Naive thymus-derived CD4-positive, alpha-beta T cell (primary cell): ENCODE measurements around the gene SLC12A2. TPM values are rescaled to one million over a fixed set of nuclear protein-coding genes. Genes with fewer than 3 reads are reported as not detected.

Experiments
- ATAC-seq: fragments of 150-1000 bp; cut with Tn5 transposase; 2 replicates; pipeline ENCODE4 v1.10.0; 2021; ENCODE audit warnings: mild to moderate bottlenecking, moderate library complexity
- CTCF ChIA-PET: fragments of 350-600 bp; sonication (Branson Sonifier 250); formaldehyde crosslinking; loops from one replicate; lab custom pipeline; 2021; ENCODE audit warnings: antibody characterized with exemption; lab: Charles Lee
- POLR2A ChIA-PET: fragments of 350-600 bp; sonication (Branson Sonifier 250); formaldehyde crosslinking; loops from one replicate; lab custom pipeline; 2021; ENCODE audit warnings: antibody characterized with exemption, inconsistent platforms; lab: Charles Lee
- DNase-seq, 9 donors: peaks; one replicate each; pipeline versions ENCODE4 v3.0.0 to v3.0.0-alpha.2; 2020 to 2022; ENCODE audit warnings: mixed read lengths in 1 of 9
- H3K27ac ChIP-seq: one replicate; pipeline ENCODE4 v1.7.0; 2013; ENCODE audit warnings: mild to moderate bottlenecking, low read depth, low read length, moderate library complexity
- H3K27me3 ChIP-seq, 2 donors: one replicate each; pipeline ENCODE4 v1.7.0; 2013; ENCODE audit warnings: low read length in 2 of 2, mild to moderate bottlenecking in 2 of 2, moderate library complexity in 2 of 2; ENCODE audit not compliant: control insufficient read depth in 2 of 2, insufficient read depth in 2 of 2
- H3K36me3 ChIP-seq, 3 experiments: 1 replicate in 2 of 3; 2 replicates in 1 of 3; pipeline ENCODE4 v1.7.0; 2013; ENCODE audit warnings: low read length in 3 of 3, mild to moderate bottlenecking in 3 of 3, moderate library complexity in 1 of 3; ENCODE audit not compliant: insufficient read depth in 3 of 3, control insufficient read depth in 2 of 3
- H3K4me1 ChIP-seq, 2 donors: one replicate each; pipeline ENCODE4 v1.7.0; 2013; ENCODE audit warnings: low read length in 2 of 2, mild to moderate bottlenecking in 2 of 2, moderate library complexity in 1 of 2; ENCODE audit not compliant: control insufficient read depth in 2 of 2, insufficient read depth in 2 of 2
- H3K4me3 ChIP-seq: 2 replicates; pipeline ENCODE4 v1.7.0; 2013; ENCODE audit warnings: mild to moderate bottlenecking, low read length
- H3K9me3 ChIP-seq, 3 experiments: 1 replicate in 2 of 3; 2 replicates in 1 of 3; pipeline ENCODE4 v1.7.0; 2013; ENCODE audit warnings: low read length in 3 of 3; ENCODE audit not compliant: control insufficient read depth in 2 of 3
- H3K27ac Mint-ChIP-seq, 9 donors: one replicate each; pipeline ENCODE4 v1.8.0; 2020 to 2022; ENCODE audit warnings: mixed read lengths in 9 of 9, mild to moderate bottlenecking in 8 of 9, moderate library complexity in 5 of 9, inconsistent platforms in 2 of 9
- H3K27me3 Mint-ChIP-seq, 5 donors: one replicate each; pipeline ENCODE4 v1.8.0; 2021 to 2022; ENCODE audit warnings: mixed read lengths in 5 of 5, mild to moderate bottlenecking in 1 of 5
- H3K36me3 Mint-ChIP-seq, 5 donors: one replicate each; pipeline ENCODE4 v1.8.0; 2020 to 2022; ENCODE audit warnings: mixed read lengths in 5 of 5, mild to moderate bottlenecking in 3 of 5, inconsistent platforms in 1 of 5
- H3K4me1 Mint-ChIP-seq, 7 donors: one replicate each; pipeline ENCODE4 v1.8.0; 2020 to 2022; ENCODE audit warnings: mixed read lengths in 7 of 7, mild to moderate bottlenecking in 3 of 7, inconsistent platforms in 1 of 7
- H3K4me3 Mint-ChIP-seq, 10 donors: one replicate each; pipeline ENCODE4 v1.8.0; 2020 to 2022; ENCODE audit warnings: mild to moderate bottlenecking in 10 of 10, mixed read lengths in 10 of 10, moderate library complexity in 6 of 10, inconsistent platforms in 2 of 10
- H3K9me3 Mint-ChIP-seq, 11 donors: one replicate each; pipeline ENCODE4 v1.8.0; 2020 to 2022; ENCODE audit warnings: mixed read lengths in 11 of 11, mild to moderate bottlenecking in 4 of 11, inconsistent platforms in 1 of 11, moderate library complexity in 1 of 11
- intact Hi-C, 2 donors: fragments of 100-400 bp; cut with micrococcal nuclease; formaldehyde crosslinking; loops; one replicate each; pipeline ENCODE4 v1.15.1; 2023
- polyA plus RNA-seq, 2 donors: library from polyadenylated mRNA; unstranded; fragments of 300-500 nt; fragmentation: Illumina TruSeq; gene quantifications; one replicate each; pipeline ENCODE4 v1.2.3, GENCODE V29; 2021
- total RNA-seq, 6 experiments: library from RNA in 5 of 6; stranded (reverse) in 5 of 6; gene quantifications; 1 replicate in 5 of 6; 2 replicates in 1 of 6; pipeline ENCODE4 v1.2.3 and lab custom pipeline; 2021 to 2026

Gene SLC12A2
- total and polyA plus RNA-seq, 7 experiments from 2014 or later = 4.8 to 17.3 (median 10.7) TPM

DNA sequence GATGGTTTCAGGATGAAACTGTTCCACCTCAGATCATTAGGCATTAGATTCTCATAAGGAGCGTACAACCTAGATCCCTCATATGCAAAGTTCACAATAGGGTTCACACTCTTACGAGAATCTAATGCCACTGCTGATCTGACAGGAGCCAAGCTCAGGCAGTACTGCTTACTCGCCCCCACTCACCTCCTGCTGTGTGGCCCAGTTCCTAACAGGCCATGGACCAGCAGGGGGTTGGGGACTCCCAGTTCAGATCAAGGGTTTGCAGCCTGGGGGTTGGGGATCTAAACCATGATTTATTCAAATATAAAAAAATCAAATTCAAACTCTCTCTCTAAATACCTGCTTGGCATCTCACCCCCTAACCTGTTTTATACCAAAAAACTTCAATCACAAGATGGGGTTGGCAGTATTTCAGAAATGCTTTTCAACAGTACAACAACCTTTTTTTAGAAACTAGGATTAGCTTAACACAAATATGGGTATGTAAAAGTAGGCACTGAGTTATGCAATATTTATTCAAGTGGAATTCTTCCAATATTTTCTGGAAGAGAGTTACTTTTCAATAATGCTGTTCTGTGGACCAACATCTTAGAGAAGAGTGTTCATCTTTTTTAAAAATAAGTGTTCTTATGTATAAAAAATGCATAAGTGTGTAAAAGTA lies 30.1 kb upstream of the SLC12A2 start:
- Mint-ChIP-seq H3K9me3 (peaks cover 0 to 10% (median 3%) of the 10 kb centered on the region in 11 donors), H3K36me3 (peaks cover 17 to 72% (median 61%) of the 10 kb centered on the region in 5 donors), H3K27ac (no peak overlapping the region), H3K4me3 (no peak overlapping the region), H3K4me1 (peaks cover 0 to 15% (median 12%) of the 10 kb centered on the region in 7 donors), H3K27me3 (no peaks in the 10 kb centered on the region)
- intact Hi-C loops = no loop called here
- POLR2A ChIA-PET = interaction anchor here (0.6 kb wide), 1 partner anchor 1430 kb away, joined by 3 read pairs; no protein-coding TSS in a partner anchor
- Histone ChIP-seq H3K4me1 (no peaks in the 10 kb centered on the region), H3K4me3 (no peak overlapping the region), H3K36me3 (no peaks in the 10 kb centered on the region), H3K9me3 (no peaks in the 10 kb centered on the region), H3K27ac (no peak overlapping the region), H3K27me3 (no peaks in the 10 kb centered on the region)
- DNase-seq (no peak), ATAC-seq (no peak)
- CTCF ChIA-PET = no interaction called here

DNA sequence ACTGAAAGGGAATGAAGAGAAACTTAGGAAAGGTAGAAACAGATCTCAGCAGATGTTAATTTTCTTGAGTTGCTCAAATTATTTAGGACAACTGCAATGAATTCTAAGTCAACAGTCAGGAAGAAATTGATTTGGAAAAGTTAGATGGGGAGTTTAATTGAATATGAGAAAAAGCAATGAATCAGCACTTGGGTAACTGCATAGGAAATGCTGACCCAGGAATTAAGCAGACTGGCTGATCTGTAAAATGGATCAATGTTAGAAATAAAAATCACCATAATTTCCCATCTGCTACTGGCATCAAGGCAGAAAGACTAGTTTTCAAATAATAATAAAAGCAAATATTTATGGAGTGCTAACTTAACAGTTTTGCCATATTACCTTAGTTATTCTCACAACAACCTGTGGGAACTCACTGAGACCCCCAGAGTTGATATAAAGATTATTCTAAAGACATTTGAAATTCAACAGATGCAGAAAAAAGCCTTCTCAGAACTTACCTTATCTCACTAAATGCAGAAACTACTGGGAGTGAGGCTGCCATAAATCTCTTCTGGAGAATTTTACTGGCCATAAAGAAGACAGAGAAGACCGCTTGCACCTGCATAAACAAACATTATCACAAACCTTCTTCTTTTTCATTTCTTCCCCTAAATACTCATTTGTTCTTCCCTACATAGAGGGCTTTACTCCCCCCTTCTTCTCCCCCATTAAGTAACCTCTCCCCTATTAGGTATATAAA lies 22.8 kb upstream of the SLC12A2 start:
- peak overlapping the region in 1 of 9 donors; percentile 16 for H3K27ac Mint-ChIP-seq
- H3K9me3 ChIP-seq = no peaks in the 10 kb centered on the region
- H3K27me3 Mint-ChIP-seq = no peaks in the 10 kb centered on the region
- H3K9me3 Mint-ChIP-seq = peaks cover 0 to 2% (median 0%) of the 10 kb centered on the region in 11 donors
- H3K4me1 ChIP-seq = no peaks in the 10 kb centered on the region
- H3K36me3 ChIP-seq = no peaks in the 10 kb centered on the region
- H3K4me3 ChIP-seq = no peak overlapping the region
- CTCF ChIA-PET = no interaction called here
- no peaks in the 10 kb centered on the region for H3K27me3 ChIP-seq
- H3K4me1 Mint-ChIP-seq = peaks cover 0 to 18% (median 15%) of the 10 kb centered on the region in 7 donors
- H3K27ac ChIP-seq = no peak overlapping the region
- POLR2A ChIA-PET = no interaction called here
- ATAC-seq = no peak
- no peak overlapping the region for H3K4me3 Mint-ChIP-seq
- peaks cover 10 to 50% (median 25%) of the 10 kb centered on the region in 5 donors for H3K36me3 Mint-ChIP-seq
- intact Hi-C loops = no loop called here
- DNase-seq = no peak

DNA sequence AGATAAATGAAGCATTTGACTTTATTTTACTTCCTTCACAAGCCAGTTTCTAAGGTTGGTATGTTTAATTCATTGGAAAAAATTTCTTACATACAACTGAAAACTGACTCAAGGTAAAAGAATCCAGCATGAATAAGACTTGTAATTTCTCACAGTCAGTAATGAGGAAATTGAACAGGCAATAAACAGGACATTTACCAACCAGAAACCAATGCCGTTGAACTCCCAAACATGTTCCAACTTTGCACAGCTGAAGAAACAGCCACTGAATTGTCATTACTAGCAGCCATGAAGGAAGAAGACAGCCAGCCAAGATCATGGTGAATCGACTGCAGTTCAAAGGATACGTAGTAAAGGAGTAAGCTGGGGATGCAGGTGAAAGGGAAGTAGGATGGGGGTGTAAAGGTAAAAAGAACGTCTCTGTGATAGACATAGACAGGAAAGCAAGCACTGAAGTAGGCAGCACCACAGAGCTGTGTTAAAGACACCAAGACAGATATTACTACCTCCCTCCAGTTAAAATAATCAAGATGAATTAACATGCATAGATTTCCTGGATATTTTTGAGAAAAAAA lies 21.3 kb upstream of the SLC12A2 start:
- Histone ChIP-seq H3K4me3 (no peak overlapping the region), H3K9me3 (no peaks in the 10 kb centered on the region), H3K4me1 (no peaks in the 10 kb centered on the region), H3K36me3 (no peaks in the 10 kb centered on the region), H3K27me3 (no peaks in the 10 kb centered on the region), H3K27ac (no peak overlapping the region)
- intact Hi-C loops = no loop called here
- Mint-ChIP-seq H3K36me3 (peaks cover 10 to 50% (median 16%) of the 10 kb centered on the region in 5 donors), H3K4me3 (no peak overlapping the region), H3K27me3 (no peaks in the 10 kb centered on the region), H3K9me3 (no peaks in the 10 kb centered on the region), H3K27ac (no peak overlapping the region), H3K4me1 (peaks cover 0 to 23% (median 18%) of the 10 kb centered on the region in 7 donors)
- ChIA-PET POLR2A (no interaction called here), CTCF (no interaction called here)
- ATAC-seq = no peak
- DNase-seq = no peak

DNA sequence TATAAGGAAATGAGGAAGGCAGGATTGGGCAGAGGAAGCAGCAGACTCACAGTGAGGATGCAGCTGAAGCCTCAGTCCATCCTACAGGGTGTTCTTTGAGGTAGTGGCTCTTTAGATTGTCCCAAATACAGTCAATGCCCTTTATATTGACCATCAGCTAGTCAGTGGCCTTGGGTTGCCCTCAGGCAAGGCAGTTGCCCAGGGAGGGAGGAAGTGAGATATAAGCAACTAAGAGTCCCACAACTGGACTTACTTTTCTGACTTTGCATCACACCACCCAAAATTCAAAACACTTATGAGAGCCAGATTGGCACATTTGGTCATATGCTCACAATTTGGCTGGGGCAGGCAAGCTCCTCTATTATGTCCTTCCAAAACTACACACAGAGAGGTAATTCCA lies 9.4 kb upstream of the SLC12A2 start:
- H3K9me3 Mint-ChIP-seq = no peaks in the 10 kb centered on the region
- DNase-seq (no peak), ATAC-seq (no peak)
- Histone ChIP-seq H3K27me3 (no peaks in the 10 kb centered on the region), H3K27ac (no peak overlapping the region), H3K4me1 (peaks cover 0 to 6% of the 10 kb centered on the region in 2 donors), H3K4me3 (no peak overlapping the region), H3K9me3 (no peaks in the 10 kb centered on the region), H3K36me3 (peaks cover 0 to 4% (median 0%) of the 10 kb centered on the region in 3 experiments)
- peaks cover 8 to 41% (median 18%) of the 10 kb centered on the region in 7 donors for H3K4me1 Mint-ChIP-seq
- H3K27me3 Mint-ChIP-seq = no peaks in the 10 kb centered on the region
- no peak overlapping the region for H3K4me3 Mint-ChIP-seq
- POLR2A ChIA-PET = no interaction called here
- intact Hi-C loops = loop anchor here in 1 of 2 donors (1.0 kb wide), 1 partner anchor 8 kb away; no protein-coding TSS in a partner anchor
- peaks cover 0 to 30% (median 15%) of the 10 kb centered on the region in 5 donors for H3K36me3 Mint-ChIP-seq
- CTCF ChIA-PET = no interaction called here
- no peak overlapping the region for H3K27ac Mint-ChIP-seq

DNA sequence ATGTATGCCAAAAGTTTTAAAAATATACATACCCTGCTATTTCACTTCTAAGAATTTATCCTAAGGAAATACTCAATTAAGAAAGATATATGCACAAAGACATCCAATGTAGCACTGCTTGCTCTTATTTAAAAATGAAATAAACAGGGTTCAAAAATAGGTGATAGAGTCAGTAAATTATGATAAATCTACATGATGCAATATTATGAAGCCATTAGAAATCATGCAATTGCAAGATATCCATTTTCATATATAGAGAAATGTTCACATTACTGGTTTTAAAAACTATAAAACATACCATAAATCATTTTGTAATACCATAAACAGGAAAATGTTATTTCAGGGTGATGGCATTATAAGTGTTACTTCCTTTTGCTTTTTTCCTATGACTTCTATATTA lies 8.6 kb upstream of the SLC12A2 start:
- peaks cover 0 to 11% of the 10 kb centered on the region in 2 donors for H3K4me1 ChIP-seq
- no peak overlapping the region for H3K4me3 Mint-ChIP-seq
- H3K27ac Mint-ChIP-seq = no peak overlapping the region
- H3K27me3 Mint-ChIP-seq = no peaks in the 10 kb centered on the region
- H3K27me3 ChIP-seq = no peaks in the 10 kb centered on the region
- H3K36me3 ChIP-seq = peaks cover 0 to 4% (median 0%) of the 10 kb centered on the region in 3 experiments
- peaks cover 0 to 30% (median 15%) of the 10 kb centered on the region in 5 donors for H3K36me3 Mint-ChIP-seq
- no peak overlapping the region for H3K4me3 ChIP-seq
- no peak overlapping the region for H3K27ac ChIP-seq
- peaks cover 11 to 42% (median 23%) of the 10 kb centered on the region in 7 donors for H3K4me1 Mint-ChIP-seq
- no peaks in the 10 kb centered on the region for H3K9me3 Mint-ChIP-seq
- ChIA-PET POLR2A (no interaction called here), CTCF (no interaction called here)
- no peaks in the 10 kb centered on the region for H3K9me3 ChIP-seq
- no peak for DNase-seq
- no peak for ATAC-seq
- intact Hi-C loops = loop anchor here in 1 of 2 donors (1.0 kb wide), 1 partner anchor 7 kb away; no protein-coding TSS in a partner anchor

DNA sequence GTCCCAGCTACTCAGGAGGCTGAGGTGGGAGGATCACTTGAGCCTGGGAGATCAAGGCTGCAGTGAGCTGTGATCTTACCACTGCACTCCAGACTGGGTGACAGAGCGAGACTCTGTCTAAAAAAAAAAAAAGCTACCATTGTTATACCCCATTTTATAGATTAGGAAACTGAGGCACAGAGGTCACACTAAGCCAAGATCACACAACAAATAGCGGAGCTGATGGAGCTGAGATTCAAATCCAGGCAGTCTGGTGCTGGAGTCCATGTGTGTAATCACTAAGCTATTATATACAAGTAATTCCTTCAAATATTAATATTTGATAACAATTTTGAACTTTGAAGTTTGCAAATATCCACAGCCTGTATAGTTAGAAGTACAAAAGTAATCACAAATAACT lies 6.0 kb upstream of the SLC12A2 start:
- Histone ChIP-seq H3K27me3 (no peaks in the 10 kb centered on the region), H3K4me3 (no peak overlapping the region), H3K27ac (no peak overlapping the region), H3K36me3 (peaks cover 0 to 4% (median 0%) of the 10 kb centered on the region in 3 experiments), H3K4me1 (peaks cover 10 to 30% of the 10 kb centered on the region in 2 donors), H3K9me3 (no peaks in the 10 kb centered on the region)
- H3K27me3 Mint-ChIP-seq = no peaks in the 10 kb centered on the region
- ATAC-seq (no peak), DNase-seq (no peak)
- H3K36me3 Mint-ChIP-seq = peaks cover 0 to 32% (median 11%) of the 10 kb centered on the region in 5 donors
- peaks cover 27 to 62% (median 49%) of the 10 kb centered on the region in 7 donors for H3K4me1 Mint-ChIP-seq
- ChIA-PET POLR2A (no interaction called here), CTCF (no interaction called here)
- intact Hi-C loops = no loop called here
- no peaks in the 10 kb centered on the region for H3K9me3 Mint-ChIP-seq
- no peak overlapping the region for H3K27ac Mint-ChIP-seq
- no peak overlapping the region for H3K4me3 Mint-ChIP-seq
